Activated CD4-positive, alpha-beta T cell treated with anti-CD3 and anti-CD28 coated beads, Interleukin-2, amount 10 ng/mL, durations not matched to agents 7 days and 5 days (primary cell): ENCODE data around the gene EXOC6B. TPM values are rescaled to one million over a fixed set of nuclear protein-coding genes. Genes with fewer than 3 reads are reported as not detected.

Source experiments
- CTCF ChIA-PET: fragments of 350-600 bp; sonication (Branson Sonifier 250); formaldehyde crosslinking; loops from one replicate; lab custom pipeline; 2021; ENCODE audit warnings: antibody characterized with exemption; lab: Charles Lee
- POLR2A ChIA-PET: fragments of 350-600 bp; sonication (Branson Sonifier 250); formaldehyde crosslinking; loops from one replicate; lab custom pipeline; 2021; ENCODE audit warnings: antibody characterized with exemption; lab: Charles Lee
- DNase-seq: peaks from one replicate; pipeline ENCODE4 v3.0.0-alpha.2; 2020
- H3K27ac Mint-ChIP-seq: one replicate; pipeline ENCODE4 v1.8.0; 2021; ENCODE audit warnings: mild to moderate bottlenecking, moderate library complexity, mixed read lengths
- H3K27me3 Mint-ChIP-seq: one replicate; pipeline ENCODE4 v1.8.0; 2021; ENCODE audit warnings: mixed read lengths
- H3K36me3 Mint-ChIP-seq: one replicate; pipeline ENCODE4 v1.8.0; 2021; ENCODE audit warnings: low read depth, mixed read lengths
- H3K4me1 Mint-ChIP-seq: one replicate; pipeline ENCODE4 v1.8.0; 2021; ENCODE audit warnings: mixed read lengths
- H3K4me3 Mint-ChIP-seq: one replicate; pipeline ENCODE4 v1.8.0; 2021; ENCODE audit warnings: mild to moderate bottlenecking, moderate library complexity, mixed read lengths
- H3K9me3 Mint-ChIP-seq: one replicate; pipeline ENCODE4 v1.8.0; 2021; ENCODE audit warnings: mixed read lengths
- total RNA-seq, 2 experiments: library from RNA; stranded (reverse); gene quantifications; one replicate each; pipeline ENCODE4 v1.2.3, GENCODE V29; 2021

EXOC6B gene
- total RNA-seq, 2 experiments from 2014 or later, result 14.8 to 16.4 TPM

- ChIA-PET POLR2A (no interaction called here), CTCF (interaction anchor here (1.0 kb wide), 1 partner anchor 12 kb away, joined by 3 read pairs; no protein-coding TSS in a partner anchor)
- no peaks in the 10 kb centered on the region for H3K4me1 Mint-ChIP-seq
- no peak for DNase-seq
- H3K27ac Mint-ChIP-seq, result no peak overlapping the region
- no peaks in the 10 kb centered on the region for H3K9me3 Mint-ChIP-seq
- no peak overlapping the region for H3K4me3 Mint-ChIP-seq
- no peaks in the 10 kb centered on the region for H3K27me3 Mint-ChIP-seq
- H3K36me3 Mint-ChIP-seq, result no peaks in the 10 kb centered on the region
These were observed 115.2 kb downstream of the EXOC6B start for GRCh38 chr2:72710418-72711152.

- H3K4me1 Mint-ChIP-seq, result no peaks in the 10 kb centered on the region
- H3K9me3 Mint-ChIP-seq, result no peaks in the 10 kb centered on the region
- no peak overlapping the region for H3K4me3 Mint-ChIP-seq
- H3K27me3 Mint-ChIP-seq, result no peaks in the 10 kb centered on the region
- ChIA-PET CTCF (no interaction called here), POLR2A (interaction anchor here (0.7 kb wide), 1 partner anchor 185 kb away, joined by 3 read pairs; no protein-coding TSS in a partner anchor)
- H3K27ac Mint-ChIP-seq, result no peak overlapping the region
- DNase-seq, result no peak
- no peaks in the 10 kb centered on the region for H3K36me3 Mint-ChIP-seq
These were observed 117.6 kb downstream of the EXOC6B start for GRCh38 chr2:72708236-72708635.

- Mint-ChIP-seq H3K9me3 (no peaks in the 10 kb centered on the region), H3K27me3 (no peaks in the 10 kb centered on the region), H3K27ac (no peak overlapping the region), H3K4me1 (no peaks in the 10 kb centered on the region), H3K36me3 (no peaks in the 10 kb centered on the region), H3K4me3 (no peak overlapping the region)
- no peak for DNase-seq
- ChIA-PET POLR2A (no interaction called here), CTCF (interaction anchor here (1.2 kb wide), 1 partner anchor 12 kb away, joined by 3 read pairs; no protein-coding TSS in a partner anchor)
These were observed 127.5 kb downstream of the EXOC6B start for GRCh38 chr2:72698300-72698699.

GRCh38 chr2:72696559-72696958 is 129.3 kb downstream of the EXOC6B start:
- CTCF ChIA-PET, result no interaction called here
- no peaks in the 10 kb centered on the region for H3K36me3 Mint-ChIP-seq
- DNase-seq, result no peak
- no peaks in the 10 kb centered on the region for H3K9me3 Mint-ChIP-seq
- H3K27ac Mint-ChIP-seq, result no peak overlapping the region
- H3K4me3 Mint-ChIP-seq, result no peak overlapping the region
- POLR2A ChIA-PET, result no interaction called here
- H3K27me3 Mint-ChIP-seq, result no peaks in the 10 kb centered on the region
- no peaks in the 10 kb centered on the region for H3K4me1 Mint-ChIP-seq

GRCh38 chr2:72695676-72696075 is 130.2 kb downstream of the EXOC6B start:
- no peak for DNase-seq
- H3K27me3 Mint-ChIP-seq, result no peaks in the 10 kb centered on the region
- no peaks in the 10 kb centered on the region for H3K9me3 Mint-ChIP-seq
- ChIA-PET POLR2A (no interaction called here), CTCF (no interaction called here)
- no peaks in the 10 kb centered on the region for H3K4me1 Mint-ChIP-seq
- H3K36me3 Mint-ChIP-seq, result no peaks in the 10 kb centered on the region
- no peak overlapping the region for H3K27ac Mint-ChIP-seq
- H3K4me3 Mint-ChIP-seq, result no peak overlapping the region

GRCh38 chr2:72694715-72695496 is 130.9 kb downstream of the EXOC6B start:
- H3K9me3 Mint-ChIP-seq, result no peaks in the 10 kb centered on the region
- ChIA-PET CTCF (no interaction called here), POLR2A (no interaction called here)
- H3K27ac Mint-ChIP-seq, result no peak overlapping the region
- no peaks in the 10 kb centered on the region for H3K36me3 Mint-ChIP-seq
- no peak overlapping the region for H3K4me3 Mint-ChIP-seq
- H3K27me3 Mint-ChIP-seq, result no peaks in the 10 kb centered on the region
- no peaks in the 10 kb centered on the region for H3K4me1 Mint-ChIP-seq
- no peak for DNase-seq

- Mint-ChIP-seq H3K4me3 (no peak overlapping the region), H3K4me1 (no peaks in the 10 kb centered on the region), H3K36me3 (no peaks in the 10 kb centered on the region), H3K27ac (no peak overlapping the region), H3K9me3 (no peaks in the 10 kb centered on the region), H3K27me3 (no peaks in the 10 kb centered on the region)
- ChIA-PET CTCF (no interaction called here), POLR2A (no interaction called here)
- DNase-seq, result no peak
These were observed 136.1 kb downstream of the EXOC6B start for GRCh38 chr2:72689579-72690195.

- Mint-ChIP-seq H3K27me3 (no peaks in the 10 kb centered on the region), H3K4me1 (no peaks in the 10 kb centered on the region), H3K36me3 (no peaks in the 10 kb centered on the region), H3K27ac (no peak overlapping the region), H3K9me3 (no peaks in the 10 kb centered on the region), H3K4me3 (no peak overlapping the region)
- CTCF ChIA-PET, result no interaction called here
- POLR2A ChIA-PET, result no interaction called here
- DNase-seq, result no peak
These were observed 140.1 kb downstream of the EXOC6B start for GRCh38 chr2:72685638-72686213.

GRCh38 chr2:72682061-72682460 is 143.8 kb downstream of the EXOC6B start:
- no peak for DNase-seq
- ChIA-PET CTCF (no interaction called here), POLR2A (no interaction called here)
- Mint-ChIP-seq H3K36me3 (no peaks in the 10 kb centered on the region), H3K27me3 (no peaks in the 10 kb centered on the region), H3K4me1 (no peaks in the 10 kb centered on the region), H3K9me3 (no peaks in the 10 kb centered on the region), H3K4me3 (no peak overlapping the region), H3K27ac (no peak overlapping the region)

GRCh38 chr2:72681016-72681995 is 144.5 kb downstream of the EXOC6B start:
- no peak for DNase-seq
- Mint-ChIP-seq H3K27me3 (no peaks in the 10 kb centered on the region), H3K27ac (no peak overlapping the region), H3K36me3 (no peaks in the 10 kb centered on the region), H3K4me1 (no peaks in the 10 kb centered on the region), H3K9me3 (no peaks in the 10 kb centered on the region), H3K4me3 (no peak overlapping the region)
- POLR2A ChIA-PET, result no interaction called here
- CTCF ChIA-PET, result interaction anchor here (0.5 to 0.6 kb wide), 2 partner anchors 21 to 76 kb away, joined by 4 to 5 read pairs; no protein-coding TSS in a partner anchor

GRCh38 chr2:72678024-72678423 is 147.8 kb downstream of the EXOC6B start:
- no peak overlapping the region for H3K27ac Mint-ChIP-seq
- DNase-seq, result no peak
- CTCF ChIA-PET, result no interaction called here
- POLR2A ChIA-PET, result no interaction called here
- H3K9me3 Mint-ChIP-seq, result no peaks in the 10 kb centered on the region
- no peak overlapping the region for H3K4me3 Mint-ChIP-seq
- H3K27me3 Mint-ChIP-seq, result no peaks in the 10 kb centered on the region
- H3K36me3 Mint-ChIP-seq, result no peaks in the 10 kb centered on the region
- H3K4me1 Mint-ChIP-seq, result no peaks in the 10 kb centered on the region
